ENCODE measurements around the gene ADAMTS20. TPM values are rescaled to one million over a fixed set of nuclear protein-coding genes. Genes with fewer than 3 reads are reported as not detected.

The ADAMTS20 gene
- total and polyA plus RNA-seq, 10 of the 15 experiments (the other 5 are each of a cell fraction or from before 2014, with no cell fraction given) = 0.33 TPM; not detected in 9

DNA sequence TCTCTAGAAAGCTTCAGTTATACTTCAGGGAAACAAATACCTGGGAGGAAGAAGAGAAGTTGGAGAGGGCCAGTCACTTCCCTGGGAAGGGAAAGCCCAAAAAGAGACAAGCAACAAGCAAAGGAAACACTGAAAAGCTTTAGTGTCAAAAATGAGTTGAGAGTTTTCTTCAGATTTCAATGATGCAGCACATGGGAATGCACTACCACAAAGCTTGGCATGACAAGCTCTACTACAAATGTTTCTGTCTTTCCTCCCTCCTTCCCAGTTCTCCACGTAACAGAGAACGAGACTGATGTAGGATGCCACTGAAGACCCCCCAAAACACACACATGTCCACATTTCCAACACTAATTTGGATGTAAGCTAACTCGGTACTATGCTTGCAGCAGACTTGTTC, 26.8 kb upstream of the ADAMTS20 start (continued):
- TF ChIP-seq, protein P1, sequence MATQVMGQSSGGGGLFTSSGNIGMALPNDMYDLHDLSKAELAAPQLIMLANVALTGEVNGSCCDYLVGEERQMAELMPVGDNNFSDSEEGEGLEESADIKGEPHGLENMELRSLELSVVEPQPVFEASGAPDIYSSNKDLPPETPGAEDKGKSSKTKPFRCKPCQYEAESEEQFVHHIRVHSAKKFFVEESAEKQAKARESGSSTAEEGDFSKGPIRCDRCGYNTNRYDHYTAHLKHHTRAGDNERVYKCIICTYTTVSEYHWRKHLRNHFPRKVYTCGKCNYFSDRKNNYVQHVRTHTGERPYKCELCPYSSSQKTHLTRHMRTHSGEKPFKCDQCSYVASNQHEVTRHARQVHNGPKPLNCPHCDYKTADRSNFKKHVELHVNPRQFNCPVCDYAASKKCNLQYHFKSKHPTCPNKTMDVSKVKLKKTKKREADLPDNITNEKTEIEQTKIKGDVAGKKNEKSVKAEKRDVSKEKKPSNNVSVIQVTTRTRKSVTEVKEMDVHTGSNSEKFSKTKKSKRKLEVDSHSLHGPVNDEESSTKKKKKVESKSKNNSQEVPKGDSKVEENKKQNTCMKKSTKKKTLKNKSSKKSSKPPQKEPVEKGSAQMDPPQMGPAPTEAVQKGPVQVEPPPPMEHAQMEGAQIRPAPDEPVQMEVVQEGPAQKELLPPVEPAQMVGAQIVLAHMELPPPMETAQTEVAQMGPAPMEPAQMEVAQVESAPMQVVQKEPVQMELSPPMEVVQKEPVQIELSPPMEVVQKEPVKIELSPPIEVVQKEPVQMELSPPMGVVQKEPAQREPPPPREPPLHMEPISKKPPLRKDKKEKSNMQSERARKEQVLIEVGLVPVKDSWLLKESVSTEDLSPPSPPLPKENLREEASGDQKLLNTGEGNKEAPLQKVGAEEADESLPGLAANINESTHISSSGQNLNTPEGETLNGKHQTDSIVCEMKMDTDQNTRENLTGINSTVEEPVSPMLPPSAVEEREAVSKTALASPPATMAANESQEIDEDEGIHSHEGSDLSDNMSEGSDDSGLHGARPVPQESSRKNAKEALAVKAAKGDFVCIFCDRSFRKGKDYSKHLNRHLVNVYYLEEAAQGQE (IDR thresholded peaks at IDR 0.05; ENCODE audit: low read depth, low read length) = no peak
- TF ChIP-seq, protein P2, sequence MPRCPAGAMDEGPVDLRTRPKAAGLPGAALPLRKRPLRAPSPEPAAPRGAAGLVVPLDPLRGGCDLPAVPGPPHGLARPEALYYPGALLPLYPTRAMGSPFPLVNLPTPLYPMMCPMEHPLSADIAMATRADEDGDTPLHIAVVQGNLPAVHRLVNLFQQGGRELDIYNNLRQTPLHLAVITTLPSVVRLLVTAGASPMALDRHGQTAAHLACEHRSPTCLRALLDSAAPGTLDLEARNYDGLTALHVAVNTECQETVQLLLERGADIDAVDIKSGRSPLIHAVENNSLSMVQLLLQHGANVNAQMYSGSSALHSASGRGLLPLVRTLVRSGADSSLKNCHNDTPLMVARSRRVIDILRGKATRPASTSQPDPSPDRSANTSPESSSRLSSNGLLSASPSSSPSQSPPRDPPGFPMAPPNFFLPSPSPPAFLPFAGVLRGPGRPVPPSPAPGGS (IDR thresholded peaks at IDR 0.05; ENCODE audit: borderline replicate concordance, insufficient read depth, low read depth, low read length, poor library complexity, severe bottlenecking) = no peak
- TF ChIP-seq, protein P3, sequence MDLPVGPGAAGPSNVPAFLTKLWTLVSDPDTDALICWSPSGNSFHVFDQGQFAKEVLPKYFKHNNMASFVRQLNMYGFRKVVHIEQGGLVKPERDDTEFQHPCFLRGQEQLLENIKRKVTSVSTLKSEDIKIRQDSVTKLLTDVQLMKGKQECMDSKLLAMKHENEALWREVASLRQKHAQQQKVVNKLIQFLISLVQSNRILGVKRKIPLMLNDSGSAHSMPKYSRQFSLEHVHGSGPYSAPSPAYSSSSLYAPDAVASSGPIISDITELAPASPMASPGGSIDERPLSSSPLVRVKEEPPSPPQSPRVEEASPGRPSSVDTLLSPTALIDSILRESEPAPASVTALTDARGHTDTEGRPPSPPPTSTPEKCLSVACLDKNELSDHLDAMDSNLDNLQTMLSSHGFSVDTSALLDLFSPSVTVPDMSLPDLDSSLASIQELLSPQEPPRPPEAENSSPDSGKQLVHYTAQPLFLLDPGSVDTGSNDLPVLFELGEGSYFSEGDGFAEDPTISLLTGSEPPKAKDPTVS (IDR thresholded peaks at IDR 0.05; ENCODE audit: low read depth, low read length) = no peak
- TF ChIP-seq, protein P4, sequence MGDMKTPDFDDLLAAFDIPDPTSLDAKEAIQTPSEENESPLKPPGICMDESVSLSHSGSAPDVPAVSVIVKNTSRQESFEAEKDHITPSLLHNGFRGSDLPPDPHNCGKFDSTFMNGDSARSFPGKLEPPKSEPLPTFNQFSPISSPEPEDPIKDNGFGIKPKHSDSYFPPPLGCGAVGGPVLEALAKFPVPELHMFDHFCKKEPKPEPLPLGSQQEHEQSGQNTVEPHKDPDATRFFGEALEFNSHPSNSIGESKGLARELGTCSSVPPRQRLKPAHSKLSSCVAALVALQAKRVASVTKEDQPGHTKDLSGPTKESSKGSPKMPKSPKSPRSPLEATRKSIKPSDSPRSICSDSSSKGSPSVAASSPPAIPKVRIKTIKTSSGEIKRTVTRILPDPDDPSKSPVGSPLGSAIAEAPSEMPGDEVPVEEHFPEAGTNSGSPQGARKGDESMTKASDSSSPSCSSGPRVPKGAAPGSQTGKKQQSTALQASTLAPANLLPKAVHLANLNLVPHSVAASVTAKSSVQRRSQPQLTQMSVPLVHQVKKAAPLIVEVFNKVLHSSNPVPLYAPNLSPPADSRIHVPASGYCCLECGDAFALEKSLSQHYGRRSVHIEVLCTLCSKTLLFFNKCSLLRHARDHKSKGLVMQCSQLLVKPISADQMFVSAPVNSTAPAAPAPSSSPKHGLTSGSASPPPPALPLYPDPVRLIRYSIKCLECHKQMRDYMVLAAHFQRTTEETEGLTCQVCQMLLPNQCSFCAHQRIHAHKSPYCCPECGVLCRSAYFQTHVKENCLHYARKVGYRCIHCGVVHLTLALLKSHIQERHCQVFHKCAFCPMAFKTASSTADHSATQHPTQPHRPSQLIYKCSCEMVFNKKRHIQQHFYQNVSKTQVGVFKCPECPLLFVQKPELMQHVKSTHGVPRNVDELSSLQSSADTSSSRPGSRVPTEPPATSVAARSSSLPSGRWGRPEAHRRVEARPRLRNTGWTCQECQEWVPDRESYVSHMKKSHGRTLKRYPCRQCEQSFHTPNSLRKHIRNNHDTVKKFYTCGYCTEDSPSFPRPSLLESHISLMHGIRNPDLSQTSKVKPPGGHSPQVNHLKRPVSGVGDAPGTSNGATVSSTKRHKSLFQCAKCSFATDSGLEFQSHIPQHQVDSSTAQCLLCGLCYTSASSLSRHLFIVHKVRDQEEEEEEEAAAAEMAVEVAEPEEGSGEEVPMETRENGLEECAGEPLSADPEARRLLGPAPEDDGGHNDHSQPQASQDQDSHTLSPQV (IDR thresholded peaks at IDR 0.05) = no peak
- TF ChIP-seq POLR2AphosphoS5 (IDR thresholded peaks at IDR 0.05; ENCODE audit: low read length) (no peak), MTA2 (IDR thresholded peaks at IDR 0.05; ENCODE audit: low read depth) (no peak), SMC3 (IDR thresholded peaks at IDR 0.05; ENCODE audit: borderline replicate concordance, low read length) (no peak), BCL11A (IDR thresholded peaks at IDR 0.05; ENCODE audit: low read depth, low read length) (no peak), IKZF1 (conservative IDR thresholded peaks at IDR 0.05) (no peak)

All from GM12878 (cell line).